ENCODE data around the gene HELB.

GRCh38 chr12:66297080-66297479, 5.2 kb upstream of the HELB start:
- TF ChIP-seq POLR2AphosphoS5 (IDR thresholded peaks at IDR 0.05) (no peak), TAF1 (IDR thresholded peaks at IDR 0.05; ENCODE audit: low read depth) (no peak)
- TF ChIP-seq, protein P1, sequence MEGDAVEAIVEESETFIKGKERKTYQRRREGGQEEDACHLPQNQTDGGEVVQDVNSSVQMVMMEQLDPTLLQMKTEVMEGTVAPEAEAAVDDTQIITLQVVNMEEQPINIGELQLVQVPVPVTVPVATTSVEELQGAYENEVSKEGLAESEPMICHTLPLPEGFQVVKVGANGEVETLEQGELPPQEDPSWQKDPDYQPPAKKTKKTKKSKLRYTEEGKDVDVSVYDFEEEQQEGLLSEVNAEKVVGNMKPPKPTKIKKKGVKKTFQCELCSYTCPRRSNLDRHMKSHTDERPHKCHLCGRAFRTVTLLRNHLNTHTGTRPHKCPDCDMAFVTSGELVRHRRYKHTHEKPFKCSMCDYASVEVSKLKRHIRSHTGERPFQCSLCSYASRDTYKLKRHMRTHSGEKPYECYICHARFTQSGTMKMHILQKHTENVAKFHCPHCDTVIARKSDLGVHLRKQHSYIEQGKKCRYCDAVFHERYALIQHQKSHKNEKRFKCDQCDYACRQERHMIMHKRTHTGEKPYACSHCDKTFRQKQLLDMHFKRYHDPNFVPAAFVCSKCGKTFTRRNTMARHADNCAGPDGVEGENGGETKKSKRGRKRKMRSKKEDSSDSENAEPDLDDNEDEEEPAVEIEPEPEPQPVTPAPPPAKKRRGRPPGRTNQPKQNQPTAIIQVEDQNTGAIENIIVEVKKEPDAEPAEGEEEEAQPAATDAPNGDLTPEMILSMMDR (IDR thresholded peaks at IDR 0.05; ENCODE audit: poor library complexity, severe bottlenecking) = no peak
- TF ChIP-seq, protein P2, sequence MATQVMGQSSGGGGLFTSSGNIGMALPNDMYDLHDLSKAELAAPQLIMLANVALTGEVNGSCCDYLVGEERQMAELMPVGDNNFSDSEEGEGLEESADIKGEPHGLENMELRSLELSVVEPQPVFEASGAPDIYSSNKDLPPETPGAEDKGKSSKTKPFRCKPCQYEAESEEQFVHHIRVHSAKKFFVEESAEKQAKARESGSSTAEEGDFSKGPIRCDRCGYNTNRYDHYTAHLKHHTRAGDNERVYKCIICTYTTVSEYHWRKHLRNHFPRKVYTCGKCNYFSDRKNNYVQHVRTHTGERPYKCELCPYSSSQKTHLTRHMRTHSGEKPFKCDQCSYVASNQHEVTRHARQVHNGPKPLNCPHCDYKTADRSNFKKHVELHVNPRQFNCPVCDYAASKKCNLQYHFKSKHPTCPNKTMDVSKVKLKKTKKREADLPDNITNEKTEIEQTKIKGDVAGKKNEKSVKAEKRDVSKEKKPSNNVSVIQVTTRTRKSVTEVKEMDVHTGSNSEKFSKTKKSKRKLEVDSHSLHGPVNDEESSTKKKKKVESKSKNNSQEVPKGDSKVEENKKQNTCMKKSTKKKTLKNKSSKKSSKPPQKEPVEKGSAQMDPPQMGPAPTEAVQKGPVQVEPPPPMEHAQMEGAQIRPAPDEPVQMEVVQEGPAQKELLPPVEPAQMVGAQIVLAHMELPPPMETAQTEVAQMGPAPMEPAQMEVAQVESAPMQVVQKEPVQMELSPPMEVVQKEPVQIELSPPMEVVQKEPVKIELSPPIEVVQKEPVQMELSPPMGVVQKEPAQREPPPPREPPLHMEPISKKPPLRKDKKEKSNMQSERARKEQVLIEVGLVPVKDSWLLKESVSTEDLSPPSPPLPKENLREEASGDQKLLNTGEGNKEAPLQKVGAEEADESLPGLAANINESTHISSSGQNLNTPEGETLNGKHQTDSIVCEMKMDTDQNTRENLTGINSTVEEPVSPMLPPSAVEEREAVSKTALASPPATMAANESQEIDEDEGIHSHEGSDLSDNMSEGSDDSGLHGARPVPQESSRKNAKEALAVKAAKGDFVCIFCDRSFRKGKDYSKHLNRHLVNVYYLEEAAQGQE (IDR thresholded peaks at IDR 0.05; ENCODE audit: borderline replicate concordance) = no peak
